Measurements from ENCODE around the gene MOB3B.

The MOB3B gene

DNA sequence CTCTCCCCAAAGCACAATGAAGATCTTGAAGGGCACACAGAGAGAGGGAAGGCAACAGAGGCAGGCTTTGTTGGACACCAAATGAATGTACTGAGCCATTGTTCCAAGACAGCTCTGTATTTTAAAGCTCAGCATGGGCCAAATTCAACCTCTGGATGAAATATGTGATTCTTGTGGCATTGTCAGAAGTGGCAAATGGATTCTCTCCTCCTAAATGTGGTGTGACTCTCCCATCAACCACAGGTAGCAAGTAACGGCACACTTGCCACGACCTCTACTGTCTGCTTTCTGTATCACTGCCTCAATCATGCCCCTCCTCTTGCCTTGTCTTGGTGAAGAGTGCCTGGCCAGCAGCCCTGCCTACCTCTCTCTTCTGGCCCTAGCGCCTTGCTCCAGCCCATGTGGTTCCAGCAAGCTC, 6.1 kb upstream of the MOB3B start:
- peak; percentile 83 for FAIRE-seq
- TF ChIP-seq POLR2A (IDR thresholded peaks at IDR 0.05; ENCODE audit: low read depth, low read length): no peak
- no peak for DNase-seq (ENCODE audit: insufficient read length, low spot score)

DNA sequence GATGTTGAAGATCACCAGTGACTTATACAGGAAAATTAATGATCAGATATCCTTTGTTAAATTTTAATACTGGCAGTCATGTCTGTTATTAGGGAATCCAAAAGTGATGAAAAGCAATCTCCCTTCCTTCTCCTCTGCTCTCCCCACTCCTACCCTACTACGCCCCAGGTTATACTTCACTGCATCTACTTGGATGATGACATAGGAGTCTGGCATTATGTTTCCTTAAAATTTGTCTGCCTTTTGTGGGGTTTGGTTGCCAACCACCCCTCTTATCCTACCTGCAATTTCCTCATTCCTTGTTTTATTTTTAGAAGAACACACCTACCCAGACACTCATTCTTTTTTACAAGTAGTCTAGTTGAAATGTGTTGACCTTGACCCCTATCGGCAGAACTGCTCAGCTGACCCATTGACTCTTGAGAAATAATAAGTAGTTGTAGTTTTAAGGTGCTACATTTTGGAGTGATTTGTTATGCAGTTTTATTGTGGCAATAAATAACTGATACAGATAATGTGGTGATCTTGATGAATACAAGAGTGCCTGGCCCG, 5.1 kb upstream of the MOB3B start:
- DNase-seq (ENCODE audit: insufficient read length, low spot score) (no peak), FAIRE-seq (peak; percentile 45)
- no peak for TF ChIP-seq POLR2A (IDR thresholded peaks at IDR 0.05; ENCODE audit: low read depth, low read length)

DNA sequence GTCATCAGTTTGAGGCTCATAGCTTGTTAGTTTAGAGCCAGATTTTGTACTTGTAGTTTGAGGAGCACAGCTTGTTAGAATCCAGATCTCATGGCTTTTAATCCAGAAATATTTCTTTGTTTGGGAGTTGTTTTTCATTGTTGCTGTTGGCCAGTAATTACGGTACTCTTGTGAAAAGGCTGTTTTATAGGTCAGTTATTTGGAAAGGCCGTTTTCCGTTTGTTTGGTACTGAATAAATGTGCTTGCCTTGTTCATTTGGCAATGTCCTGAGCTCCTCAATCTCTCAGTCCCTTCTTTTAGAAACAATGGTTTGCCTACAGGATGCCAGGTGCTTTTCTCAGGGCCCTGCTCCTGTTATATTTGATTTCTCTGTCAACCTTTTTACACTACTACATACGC, 4.5 kb upstream of the MOB3B start:
- FAIRE-seq (no peak), DNase-seq (ENCODE audit: insufficient read length, low spot score) (no peak)
- TF ChIP-seq POLR2A (IDR thresholded peaks at IDR 0.05; ENCODE audit: low read depth, low read length): no peak

DNA sequence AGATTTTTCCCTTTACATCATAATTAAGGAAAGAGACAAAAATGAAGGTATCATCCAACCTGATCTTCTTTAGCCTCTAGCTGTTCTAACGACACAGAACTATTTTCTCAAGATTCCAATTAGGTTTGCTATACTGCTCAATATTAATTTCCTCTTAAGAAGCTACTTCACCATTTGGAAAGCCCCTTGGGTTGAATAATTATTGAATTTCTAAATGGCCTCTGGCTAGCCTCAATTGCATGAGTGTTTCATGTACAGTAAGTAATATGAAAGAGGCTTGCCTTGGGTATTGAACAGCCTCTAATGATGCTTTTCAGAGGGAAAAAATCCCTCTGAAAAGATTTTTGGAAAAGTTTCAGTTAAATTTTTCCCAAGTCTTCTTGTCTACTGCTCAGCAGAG, 3.7 kb upstream of the MOB3B start:
- FAIRE-seq (no peak), DNase-seq (ENCODE audit: insufficient read length, low spot score) (no peak)
- no peak for TF ChIP-seq POLR2A (IDR thresholded peaks at IDR 0.05; ENCODE audit: low read depth, low read length)

DNA sequence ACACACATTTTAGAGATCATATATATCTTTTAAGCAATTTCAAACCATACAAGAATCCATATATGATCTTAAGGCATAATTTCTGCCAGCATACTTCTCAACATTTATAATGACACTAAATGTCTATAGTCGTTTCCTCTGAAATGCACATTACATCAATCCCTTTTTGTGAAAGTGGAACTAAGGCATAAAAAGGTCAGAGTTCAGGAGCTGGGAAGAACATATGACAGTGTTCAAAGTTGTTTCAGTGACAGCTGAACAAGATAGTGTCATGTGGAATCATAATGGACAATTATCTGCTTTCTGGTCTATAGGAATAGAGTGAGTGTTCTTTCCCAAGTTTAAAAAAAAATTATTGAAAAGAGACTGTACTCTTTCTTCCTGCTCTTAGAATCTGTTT, 2.4 kb upstream of the MOB3B start:
- no peak for TF ChIP-seq POLR2A (IDR thresholded peaks at IDR 0.05; ENCODE audit: low read depth, low read length)
- FAIRE-seq (no peak), DNase-seq (ENCODE audit: insufficient read length, low spot score) (no peak)

DNA sequence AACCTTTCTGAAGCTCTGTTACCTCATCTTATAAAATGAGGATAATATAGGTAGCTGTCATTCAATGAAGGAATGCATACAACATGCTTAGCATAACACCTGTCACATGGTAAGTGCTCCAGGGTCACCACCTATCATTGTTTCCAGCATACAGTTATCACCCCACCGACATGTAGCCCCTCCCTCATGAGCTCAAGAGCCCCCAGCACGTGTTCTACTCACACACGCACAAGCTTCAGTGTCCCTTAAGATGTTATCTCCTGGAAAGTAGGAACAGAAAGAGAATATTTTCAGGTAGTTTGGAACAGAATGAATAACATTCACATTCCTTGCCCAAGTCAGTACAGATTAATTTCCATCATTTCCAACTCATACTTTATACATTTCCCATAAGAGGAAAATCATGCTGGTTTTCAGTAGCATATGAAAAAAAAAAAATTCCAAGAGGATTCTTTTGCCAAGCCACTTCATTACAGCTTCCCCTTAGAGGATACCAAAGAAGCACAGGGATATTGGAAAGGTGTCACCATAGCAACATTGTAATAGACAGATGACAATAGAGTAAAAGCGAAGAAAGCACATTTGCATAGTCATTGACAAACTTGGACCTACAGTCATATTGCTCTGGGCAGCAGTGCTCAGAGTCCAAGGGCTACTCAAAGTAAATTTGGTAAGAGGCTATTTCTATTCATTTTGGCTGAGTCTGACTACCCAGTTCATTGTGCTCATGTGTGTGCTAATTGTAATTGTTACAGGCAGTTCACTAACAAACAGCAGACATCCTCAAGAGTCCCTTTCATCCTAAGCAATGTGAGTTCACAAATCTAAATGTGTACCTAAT, 1.5 kb upstream of the MOB3B start:
- FAIRE-seq: no peak
- DNase-seq (ENCODE audit: insufficient read length, low spot score): no peak
- TF ChIP-seq POLR2A (IDR thresholded peaks at IDR 0.05; ENCODE audit: low read depth, low read length): no peak

DNA sequence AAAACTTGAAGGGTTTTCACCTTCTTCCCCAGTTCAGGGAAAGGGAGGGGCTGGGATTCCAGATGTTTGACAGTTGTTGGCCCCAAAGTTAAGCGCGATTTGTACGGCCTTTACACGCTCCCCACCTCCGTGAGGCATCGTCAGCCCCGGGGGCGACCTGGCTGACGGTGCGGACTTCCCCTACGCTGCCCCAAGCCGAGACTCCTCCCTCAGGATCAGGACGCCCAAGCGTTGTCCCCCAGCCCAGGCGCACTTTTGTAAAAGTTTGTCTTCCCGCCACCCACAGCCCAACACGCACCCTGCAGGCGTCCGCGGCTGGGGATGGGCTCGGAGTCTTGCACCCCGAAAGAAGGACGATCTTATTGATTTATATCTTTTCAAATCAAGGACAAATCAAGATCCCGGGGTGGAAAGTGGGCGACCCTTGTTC, 713 bp downstream of the MOB3B start:
- no peak for TF ChIP-seq POLR2A (IDR thresholded peaks at IDR 0.05; ENCODE audit: low read depth, low read length)
- FAIRE-seq: no peak
- DNase-seq (ENCODE audit: insufficient read length, low spot score): peak; percentile 15

DNA sequence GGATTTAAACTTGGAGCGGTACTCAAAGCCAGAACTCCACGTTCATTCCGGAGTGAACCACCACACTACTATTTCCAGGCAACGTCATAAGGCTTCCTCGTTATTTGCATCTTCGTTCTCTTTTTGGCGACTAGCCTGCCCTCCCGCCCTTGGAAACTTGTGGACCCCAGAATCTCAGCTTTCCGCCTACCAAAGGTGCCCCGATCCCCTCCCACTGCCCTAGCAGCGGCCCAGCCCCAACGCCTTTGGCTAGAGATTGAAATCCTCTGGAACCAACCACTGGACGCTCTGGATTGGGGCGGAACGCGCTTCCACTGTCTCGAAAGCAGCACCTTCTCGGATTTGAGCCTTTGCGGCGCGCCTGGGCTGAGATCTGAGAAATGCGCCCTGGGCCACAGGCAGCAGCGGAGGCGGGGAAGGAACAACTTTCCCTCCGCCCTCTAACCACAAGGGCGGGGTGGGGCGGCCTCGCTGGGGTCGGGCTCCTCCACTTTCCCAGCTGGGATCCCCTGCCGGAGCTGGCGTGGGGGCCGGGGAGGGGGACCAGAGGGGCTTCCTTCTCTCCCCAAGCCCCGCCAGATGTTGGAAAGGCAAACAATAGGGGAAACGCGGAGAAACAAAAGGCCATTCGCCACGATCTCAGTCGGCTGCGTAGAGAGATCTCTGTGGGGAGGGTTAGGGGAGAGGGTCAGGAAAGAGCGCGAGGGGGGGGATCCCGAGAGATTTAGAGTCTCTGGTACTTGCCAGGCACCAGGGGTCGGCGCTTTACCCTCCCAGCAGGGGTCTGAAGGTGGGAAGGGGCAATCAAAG, 1.3 kb downstream of the MOB3B start:
- DNase-seq (ENCODE audit: insufficient read length, low spot score) (no peak), FAIRE-seq (no peak)
- no peak for TF ChIP-seq POLR2A (IDR thresholded peaks at IDR 0.05; ENCODE audit: low read depth, low read length)

DNA sequence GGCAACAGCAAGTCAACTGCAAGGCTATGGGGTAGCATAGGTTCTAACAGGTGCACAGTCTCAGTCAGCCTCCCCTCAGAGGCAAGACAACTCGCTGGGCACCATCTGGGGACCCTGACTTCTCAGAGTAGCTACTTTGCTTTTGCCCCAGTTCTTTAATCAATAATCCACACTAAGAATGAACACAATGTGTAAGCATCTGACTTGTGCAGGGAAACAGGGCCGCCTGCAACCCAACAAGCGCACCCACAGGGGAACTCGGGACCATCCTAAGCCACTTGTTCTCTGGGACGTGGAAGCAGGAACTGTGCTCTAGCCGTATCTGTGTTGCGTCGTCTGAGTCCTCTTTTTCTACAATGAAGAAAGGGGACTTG, 1.9 kb downstream of the MOB3B start:
- DNase-seq (ENCODE audit: insufficient read length, low spot score): no peak
- no peak for FAIRE-seq
- no peak for TF ChIP-seq POLR2A (IDR thresholded peaks at IDR 0.05; ENCODE audit: low read depth, low read length)

DNA sequence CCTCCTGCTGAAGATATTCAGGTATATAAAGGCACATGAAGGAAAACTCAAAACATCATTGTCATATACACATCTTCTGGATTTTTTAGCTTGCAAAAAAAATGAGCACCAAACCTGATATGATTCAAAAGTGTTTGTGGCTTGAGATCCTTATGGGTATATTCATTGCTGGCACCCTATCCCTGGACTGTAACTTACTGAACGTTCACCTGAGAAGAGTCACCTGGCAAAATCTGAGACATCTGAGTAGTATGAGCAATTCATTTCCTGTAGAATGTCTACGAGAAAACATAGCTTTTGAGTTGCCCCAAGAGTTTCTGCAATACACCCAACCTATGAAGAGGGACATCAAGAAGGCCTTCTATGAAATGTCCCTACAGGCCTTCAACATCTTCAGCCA, 5.4 kb downstream of the MOB3B start, which contains the start of gene IFNK:
Gene IFNK (plus strand): TSS at position 55 of the 400 bp plus-strand sequence. CDS start 47 bp downstream, at position 102.
- TF ChIP-seq POLR2A (IDR thresholded peaks at IDR 0.05; ENCODE audit: low read depth, low read length): no peak
- DNase-seq (ENCODE audit: insufficient read length, low spot score) (no peak), FAIRE-seq (no peak)

DNA sequence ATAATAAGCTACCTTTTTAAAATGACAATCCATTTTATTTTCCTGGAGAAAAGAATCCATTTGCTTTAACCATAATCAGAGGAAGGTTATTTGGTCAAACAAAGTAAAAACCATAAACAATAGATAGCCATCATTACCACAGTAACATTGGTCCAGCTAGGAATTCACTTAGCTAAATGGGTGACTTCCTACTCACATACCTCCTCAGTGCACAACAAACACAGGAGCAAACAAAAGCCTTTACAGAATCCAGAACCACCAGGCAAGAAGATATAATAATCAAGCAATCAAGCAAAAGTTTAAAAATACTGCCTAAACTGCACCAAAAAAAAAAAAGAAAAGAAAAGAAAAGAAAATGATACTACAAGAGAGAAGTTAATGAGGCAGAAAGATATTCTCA, 6.5 kb downstream of the MOB3B start:
- FAIRE-seq (no peak), DNase-seq (ENCODE audit: insufficient read length, low spot score) (no peak)
- TF ChIP-seq POLR2A (IDR thresholded peaks at IDR 0.05; ENCODE audit: low read depth, low read length): no peak

DNA sequence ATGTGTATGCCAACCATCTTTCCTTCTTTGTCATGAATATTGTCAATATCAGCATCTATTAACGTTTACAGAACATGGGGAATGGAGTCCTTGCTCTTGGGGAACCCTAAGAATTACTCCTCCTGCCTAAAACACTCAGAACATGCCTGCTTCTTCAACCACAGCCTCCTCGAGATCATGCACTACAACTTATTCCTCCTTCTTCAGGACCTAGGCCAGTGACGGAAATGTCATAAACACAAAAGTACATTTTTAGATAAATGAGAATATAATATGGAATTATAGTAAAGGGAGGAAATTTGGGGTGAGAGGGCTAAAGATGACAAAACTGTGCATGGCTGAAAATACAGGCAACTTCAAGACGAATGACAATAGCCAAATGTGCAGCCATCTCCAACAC, 8.6 kb downstream of the MOB3B start:
- FAIRE-seq (no peak), DNase-seq (ENCODE audit: insufficient read length, low spot score) (no peak)
- TF ChIP-seq POLR2A (IDR thresholded peaks at IDR 0.05; ENCODE audit: low read depth, low read length): no peak

DNA sequence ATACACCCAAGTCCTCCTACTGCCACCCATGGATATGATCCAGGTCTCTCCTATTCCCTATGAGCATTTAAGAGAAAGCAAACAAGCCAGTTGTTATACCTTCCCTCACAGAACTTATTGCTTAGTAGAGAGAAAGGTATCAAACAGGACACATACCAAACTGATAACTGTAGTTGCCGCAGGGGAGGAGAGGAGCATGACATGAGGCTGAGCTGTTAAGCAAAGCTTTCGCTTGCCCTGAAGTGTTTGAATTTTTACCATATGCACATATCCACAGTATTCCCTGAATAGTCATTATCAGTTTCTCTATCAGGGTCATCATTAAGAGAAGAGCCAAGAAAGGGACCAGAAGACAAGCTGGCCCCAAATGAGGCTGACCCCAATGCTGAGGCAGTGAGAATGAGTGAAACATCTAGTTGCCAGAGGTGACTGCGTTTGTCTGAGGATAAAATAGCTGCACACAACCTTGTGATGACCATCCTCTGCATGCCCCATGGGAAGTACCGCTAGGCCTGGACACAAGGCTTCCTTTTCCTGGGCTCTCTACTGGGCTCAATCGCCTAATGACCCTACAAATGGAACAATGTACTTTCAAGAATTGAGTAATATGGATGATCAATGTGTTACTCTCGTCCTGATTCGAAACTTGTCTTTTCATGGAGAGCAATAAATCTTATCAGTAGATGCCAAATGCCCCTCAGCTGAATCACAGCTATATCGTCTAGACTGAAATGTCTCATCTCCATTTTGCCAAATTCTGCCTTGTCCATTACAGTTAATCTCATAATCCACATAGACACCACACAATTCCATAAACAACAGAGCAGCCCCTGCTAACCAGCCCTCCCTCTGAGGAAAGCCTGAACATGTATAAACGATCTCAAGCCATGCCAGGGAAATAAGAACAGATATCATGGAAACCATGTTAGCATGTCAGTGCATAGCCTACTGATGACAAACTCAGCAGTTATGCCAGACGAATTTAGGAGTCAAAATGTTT, 9.8 kb downstream of the MOB3B start:
- TF ChIP-seq POLR2A (IDR thresholded peaks at IDR 0.05; ENCODE audit: low read depth, low read length): no peak
- FAIRE-seq (peak; percentile 62), DNase-seq (ENCODE audit: insufficient read length, low spot score) (no peak)
